Astrocyte (in vitro differentiated cells and primary cell): ENCODE measurements around the gene ATP8B1. TPM values are rescaled to one million over a fixed set of nuclear protein-coding genes. Genes with fewer than 3 reads are reported as not detected.

ENCODE experiments used
- DNase-seq: peaks from one replicate; pipeline ENCODE4 v3.0.0-alpha.2; 2010; ENCODE audit warnings: low read depth
- FAIRE-seq: peaks from 2 replicates; lab custom pipeline; 2011; peaks lifted over from hg19 to GRCh38; lab: Jason Lieb, UNC
- H2AFZ ChIP-seq: 2 replicates; pipeline ENCODE4 v1.6.0; 2012; ENCODE audit warnings: low read depth, low read length, inconsistent platforms
- H3K27ac ChIP-seq: 2 replicates; pipeline ENCODE4 v1.5.1; 2011; ENCODE audit warnings: low read depth, low read length, inconsistent platforms
- H3K27me3 ChIP-seq: 2 replicates; pipeline ENCODE4 v1.6.0; 2011; ENCODE audit warnings: low read length, inconsistent platforms; ENCODE audit not compliant: insufficient read depth
- H3K36me3 ChIP-seq: 2 replicates; pipeline ENCODE4 v1.5.1; 2011; ENCODE audit warnings: low read length, inconsistent platforms; ENCODE audit not compliant: insufficient read depth
- H3K4me1 ChIP-seq: 2 replicates; pipeline ENCODE4 v1.5.1; 2011; ENCODE audit warnings: low read length, inconsistent platforms; ENCODE audit not compliant: insufficient read depth
- H3K4me2 ChIP-seq: 2 replicates; pipeline ENCODE4 v1.6.0; 2012; ENCODE audit warnings: low read length, inconsistent platforms
- H3K4me3 ChIP-seq: 2 replicates; pipeline ENCODE4 v1.5.1; 2011; ENCODE audit warnings: low read depth, mild to moderate bottlenecking, low read length, inconsistent platforms; ENCODE audit not compliant: insufficient read depth
- H3K79me2 ChIP-seq: 2 replicates; pipeline ENCODE4 v1.6.0; 2012; ENCODE audit warnings: mild to moderate bottlenecking, low read length, inconsistent platforms; ENCODE audit not compliant: insufficient read depth
- H3K9ac ChIP-seq: 2 replicates; pipeline ENCODE4 v1.6.0; 2012; ENCODE audit warnings: mild to moderate bottlenecking, low read length, inconsistent platforms
- H3K9me3 ChIP-seq: 2 replicates; pipeline ENCODE4 v1.5.1; 2012; ENCODE audit warnings: low read depth, mild to moderate bottlenecking, low read length, inconsistent platforms; ENCODE audit not compliant: insufficient read depth
- H4K20me1 ChIP-seq: 2 replicates; pipeline ENCODE4 v1.6.0; 2012; ENCODE audit warnings: low read length, inconsistent platforms; ENCODE audit not compliant: insufficient read depth
- H3K27ac Mint-ChIP-seq: one replicate; pipeline ENCODE4 v1.8.0; 2021; ENCODE audit warnings: mild to moderate bottlenecking, mixed read lengths; ENCODE audit not compliant: unreplicated experiment
- H3K27me3 Mint-ChIP-seq: one replicate; pipeline ENCODE4 v1.8.0; 2021; ENCODE audit warnings: low read depth, mixed read lengths; ENCODE audit not compliant: unreplicated experiment
- H3K36me3 Mint-ChIP-seq: one replicate; pipeline ENCODE4 v1.8.0; 2021; ENCODE audit warnings: low read depth, mixed read lengths; ENCODE audit not compliant: unreplicated experiment
- H3K4me1 Mint-ChIP-seq: one replicate; pipeline ENCODE4 v1.8.0; 2021; ENCODE audit warnings: low read depth, mixed read lengths; ENCODE audit not compliant: unreplicated experiment
- H3K4me3 Mint-ChIP-seq: one replicate; pipeline ENCODE4 v1.8.0; 2021; ENCODE audit warnings: mild to moderate bottlenecking, moderate library complexity, mixed read lengths; ENCODE audit not compliant: unreplicated experiment
- H3K9me3 Mint-ChIP-seq: one replicate; pipeline ENCODE4 v1.8.0; 2021; ENCODE audit warnings: mild to moderate bottlenecking, mixed read lengths; ENCODE audit not compliant: unreplicated experiment
- EZH2 ChIP-seq: IDR thresholded peaks from 2 replicates; pipeline ENCODE4 v1.6.1; 2012; ENCODE audit warnings: mild to moderate bottlenecking, low read length, inconsistent platforms; ENCODE audit not compliant: insufficient read depth
- total RNA-seq: library from RNA; stranded (reverse); gene quantifications from 2 replicates; pipeline ENCODE4 v1.2.1, GENCODE V29; 2021
- TF ChIP-seq, protein P1 (sequence below): IDR thresholded peaks from 2 replicates; pipeline ENCODE4 v1.5.1; 2011; ENCODE audit warnings: low read depth, mild to moderate bottlenecking, inconsistent platforms, low read length, moderate library complexity; ENCODE audit not compliant: insufficient read depth

ATP8B1 gene
- total RNA-seq, 1 donor from 2014 or later = 10.4 TPM

DNA sequence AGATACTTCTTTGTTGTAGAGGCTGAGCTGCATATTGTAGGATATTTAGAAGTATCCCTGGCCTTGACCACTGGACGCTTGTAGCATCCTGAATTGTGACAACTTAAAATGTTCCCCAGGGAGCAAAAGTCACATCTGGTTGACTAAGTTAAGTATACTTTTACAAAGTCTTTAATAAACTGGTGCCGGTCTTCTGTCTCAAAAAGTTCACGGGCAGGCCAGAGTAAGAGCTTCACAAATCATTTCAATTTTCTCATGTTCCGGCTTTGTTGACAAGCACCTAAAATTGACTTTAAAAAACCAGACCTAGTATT, 18.4 kb downstream of the ATP8B1 start:
- no peaks in the 10 kb centered on the region for H3K9me3 ChIP-seq
- DNase-seq = no peak
- H3K4me1 Mint-ChIP-seq = peaks cover 47% of the 10 kb centered on the region
- peaks cover 84% of the 10 kb centered on the region for H3K79me2 ChIP-seq
- no peak overlapping the region for H3K4me3 Mint-ChIP-seq
- H3K9ac ChIP-seq = peak overlapping the region; percentile 53
- FAIRE-seq = no peak
- H4K20me1 ChIP-seq = no peaks in the 10 kb centered on the region
- H3K27ac ChIP-seq = peak overlapping the region; percentile 85
- no peaks in the 10 kb centered on the region for H3K27me3 ChIP-seq
- H3K36me3 Mint-ChIP-seq = no peaks in the 10 kb centered on the region
- no peak for TF ChIP-seq EZH2
- TF ChIP-seq, protein P1, sequence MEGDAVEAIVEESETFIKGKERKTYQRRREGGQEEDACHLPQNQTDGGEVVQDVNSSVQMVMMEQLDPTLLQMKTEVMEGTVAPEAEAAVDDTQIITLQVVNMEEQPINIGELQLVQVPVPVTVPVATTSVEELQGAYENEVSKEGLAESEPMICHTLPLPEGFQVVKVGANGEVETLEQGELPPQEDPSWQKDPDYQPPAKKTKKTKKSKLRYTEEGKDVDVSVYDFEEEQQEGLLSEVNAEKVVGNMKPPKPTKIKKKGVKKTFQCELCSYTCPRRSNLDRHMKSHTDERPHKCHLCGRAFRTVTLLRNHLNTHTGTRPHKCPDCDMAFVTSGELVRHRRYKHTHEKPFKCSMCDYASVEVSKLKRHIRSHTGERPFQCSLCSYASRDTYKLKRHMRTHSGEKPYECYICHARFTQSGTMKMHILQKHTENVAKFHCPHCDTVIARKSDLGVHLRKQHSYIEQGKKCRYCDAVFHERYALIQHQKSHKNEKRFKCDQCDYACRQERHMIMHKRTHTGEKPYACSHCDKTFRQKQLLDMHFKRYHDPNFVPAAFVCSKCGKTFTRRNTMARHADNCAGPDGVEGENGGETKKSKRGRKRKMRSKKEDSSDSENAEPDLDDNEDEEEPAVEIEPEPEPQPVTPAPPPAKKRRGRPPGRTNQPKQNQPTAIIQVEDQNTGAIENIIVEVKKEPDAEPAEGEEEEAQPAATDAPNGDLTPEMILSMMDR = no peak
- peak overlapping the region; percentile 75 for H3K4me2 ChIP-seq
- no peak overlapping the region for H3K4me3 ChIP-seq
- H3K4me1 ChIP-seq = peaks cover 72% of the 10 kb centered on the region
- H3K27me3 Mint-ChIP-seq = no peaks in the 10 kb centered on the region
- peak overlapping the region; percentile 56 for H3K27ac Mint-ChIP-seq
- no peaks in the 10 kb centered on the region for H3K9me3 Mint-ChIP-seq
- no peak overlapping the region for H2AFZ ChIP-seq
- H3K36me3 ChIP-seq = no peaks in the 10 kb centered on the region

DNA sequence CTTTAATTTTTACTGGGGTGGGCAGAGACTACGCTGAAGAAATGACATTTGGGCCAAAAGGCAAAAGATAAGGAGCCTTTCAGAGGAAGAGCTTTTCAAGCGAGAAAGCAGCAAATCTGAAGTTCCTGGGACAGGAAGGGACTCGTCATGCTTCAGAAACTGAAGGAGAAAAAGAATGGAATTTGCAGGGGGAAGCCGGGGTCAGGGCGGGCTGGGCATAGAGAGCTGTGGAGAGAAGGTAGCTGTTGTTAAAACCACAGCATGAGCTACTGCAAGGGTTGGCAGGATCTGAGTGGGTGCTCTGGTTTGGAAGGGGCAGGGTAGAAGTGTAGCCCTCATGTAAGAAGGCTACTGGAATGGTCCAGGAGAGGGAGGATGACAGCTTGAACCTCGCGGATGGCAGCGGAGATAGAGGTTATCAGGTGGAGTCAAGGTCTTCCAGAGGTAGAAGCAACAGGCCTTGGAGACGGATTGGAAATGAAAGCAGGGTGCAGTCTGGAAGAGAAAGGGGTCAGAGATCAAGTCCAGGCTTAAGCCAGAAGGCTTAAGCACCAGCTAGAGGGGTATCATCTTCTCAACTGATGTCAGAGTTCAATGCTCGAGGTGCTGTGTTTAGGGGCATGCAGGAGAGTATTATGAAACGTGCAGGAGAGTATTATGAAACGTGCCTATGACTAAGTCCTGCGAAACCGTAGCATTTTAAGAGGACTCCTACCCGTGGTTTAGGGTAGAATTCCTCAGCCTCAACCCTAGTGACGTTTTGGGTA, 18.9 kb downstream of the ATP8B1 start:
- H3K4me3 Mint-ChIP-seq = peak overlapping the region; percentile 36
- no peaks in the 10 kb centered on the region for H3K36me3 Mint-ChIP-seq
- FAIRE-seq = peak; percentile 73
- Histone ChIP-seq H3K36me3 (no peaks in the 10 kb centered on the region), H3K9me3 (no peaks in the 10 kb centered on the region), H3K9ac (peak overlapping the region; percentile 53), H3K79me2 (peaks cover 84% of the 10 kb centered on the region), H3K4me3 (peak overlapping the region; percentile 19), H3K4me2 (peak overlapping the region; percentile 75), H3K4me1 (peaks cover 66% of the 10 kb centered on the region), H2AFZ (no peak overlapping the region), H4K20me1 (no peaks in the 10 kb centered on the region), H3K27ac (peak overlapping the region; percentile 85), H3K27me3 (no peaks in the 10 kb centered on the region)
- DNase-seq = peak; percentile 91
- H3K27me3 Mint-ChIP-seq = no peaks in the 10 kb centered on the region
- TF ChIP-seq, protein P1 = no peak
- TF ChIP-seq EZH2 = no peak
- H3K27ac Mint-ChIP-seq = peak overlapping the region; percentile 93
- peaks cover 42% of the 10 kb centered on the region for H3K4me1 Mint-ChIP-seq
- H3K9me3 Mint-ChIP-seq = no peaks in the 10 kb centered on the region

DNA sequence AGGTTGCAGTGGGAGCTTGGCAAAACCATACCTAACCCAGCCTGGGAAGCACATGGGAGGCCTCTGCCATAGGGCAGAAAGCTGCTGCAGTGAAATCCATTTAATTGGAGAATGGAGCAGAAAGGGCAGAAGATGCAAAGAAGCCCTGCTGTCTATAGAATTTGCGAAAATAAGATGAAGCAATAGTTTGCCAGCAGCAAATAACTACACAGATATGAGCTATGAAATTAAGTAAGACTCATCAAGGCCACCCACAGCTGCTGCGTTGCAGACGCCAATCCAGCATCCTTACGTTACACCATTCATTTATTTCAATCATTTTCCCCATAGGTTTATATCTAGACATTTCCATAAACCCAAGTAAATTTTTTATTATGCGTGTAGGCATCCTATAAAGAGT, 21.1 kb downstream of the ATP8B1 start:
- no peak overlapping the region for H3K9ac ChIP-seq
- H3K27ac Mint-ChIP-seq = no peak overlapping the region
- H3K27ac ChIP-seq = peak overlapping the region; percentile 85
- H3K36me3 Mint-ChIP-seq = no peaks in the 10 kb centered on the region
- no peaks in the 10 kb centered on the region for H3K36me3 ChIP-seq
- H3K4me2 ChIP-seq = no peak overlapping the region
- DNase-seq (no peak), FAIRE-seq (no peak)
- peaks cover 35% of the 10 kb centered on the region for H3K4me1 Mint-ChIP-seq
- no peaks in the 10 kb centered on the region for H4K20me1 ChIP-seq
- H3K9me3 Mint-ChIP-seq = no peaks in the 10 kb centered on the region
- no peaks in the 10 kb centered on the region for H3K27me3 ChIP-seq
- H3K27me3 Mint-ChIP-seq = no peaks in the 10 kb centered on the region
- no peak overlapping the region for H2AFZ ChIP-seq
- TF ChIP-seq EZH2 = no peak
- TF ChIP-seq, protein P1 = no peak
- H3K4me3 Mint-ChIP-seq = no peak overlapping the region
- H3K79me2 ChIP-seq = peaks cover 87% of the 10 kb centered on the region
- H3K4me1 ChIP-seq = peaks cover 58% of the 10 kb centered on the region
- H3K9me3 ChIP-seq = no peaks in the 10 kb centered on the region
- H3K4me3 ChIP-seq = no peak overlapping the region
